Measurements from ENCODE around the gene EHMT1. TPM values are rescaled to one million over a fixed set of nuclear protein-coding genes. Genes with fewer than 3 reads are reported as not detected.

Gene EHMT1
- total and polyA plus RNA-seq, 2 of the 8 experiments (the other 6 are each of a cell fraction or from before 2014, with no cell fraction given) = 95.7 to 163 TPM

DNA sequence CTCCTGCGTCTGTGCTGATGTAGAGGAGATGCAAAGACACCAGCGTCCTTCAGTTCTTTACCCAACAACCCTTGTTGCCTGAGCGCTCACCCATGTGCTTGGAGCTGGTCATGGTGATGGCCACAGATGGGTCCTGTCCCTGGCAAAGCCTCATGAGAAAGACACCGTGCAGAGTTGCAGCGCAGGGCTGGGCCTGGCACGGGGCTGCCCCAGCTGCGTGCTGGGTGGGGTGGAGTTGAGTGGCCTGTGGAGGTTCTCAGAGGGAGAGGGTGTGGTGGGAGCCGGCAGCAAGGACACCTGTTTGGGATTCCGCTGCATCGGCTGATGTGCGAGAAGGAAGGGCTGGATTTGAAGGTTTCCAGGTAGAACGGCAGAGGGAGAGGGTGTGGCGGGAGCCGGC lies 133.6 kb downstream of the EHMT1 start:
- ChIA-PET CTCF (ENCODE audit: partially characterized antibody) (interaction anchor here (1.2 kb wide), 1 partner anchor 79 kb away, joined by 3 read pairs; no protein-coding TSS in a partner anchor), POLR2A (ENCODE audit: partially characterized antibody) (interaction anchor here (1.0 kb wide), 1 partner anchor 8 kb away, joined by 3 read pairs; no protein-coding TSS in a partner anchor)
- Histone ChIP-seq H3K9ac (replicated peaks in 1 of 4; ENCODE audit: extremely low read depth in 1 of 4, low read depth in 3 of 4, low read length in 3 of 4) (no peak overlapping the region), H2AK5ac (ENCODE audit: low read depth, low read length) (no peak overlapping the region), H3K27me3 (replicated peaks in 1 of 4; ENCODE audit: control insufficient read depth in 3 of 4, extremely low read depth in 1 of 4, insufficient read depth in 3 of 4, low read length in 3 of 4) (no peaks in the 10 kb centered on the region), H2AFZ (ENCODE audit: low read length) (no peak overlapping the region), H2BK15ac (ENCODE audit: low read length) (no peak overlapping the region), H3K4me1 (replicated peaks in 1 of 4; ENCODE audit: control insufficient read depth in 3 of 4, insufficient read depth in 4 of 4, low read length in 3 of 4) (no peaks in the 10 kb centered on the region), H3K9me3 (ENCODE audit: insufficient read depth in 2 of 2, low read depth in 1 of 2, low read length in 1 of 2) (no peaks in the 10 kb centered on the region), H3K14ac (ENCODE audit: insufficient read length) (no peak overlapping the region), H2BK120ac (replicated peaks; ENCODE audit: low read depth, low read length) (no peak overlapping the region), H4K91ac (replicated peaks; ENCODE audit: insufficient read length, low read length) (no peak overlapping the region), H4K8ac (ENCODE audit: extremely low read depth, insufficient read depth, low read length) (no peak overlapping the region), H3K79me2 (ENCODE audit: control insufficient read depth in 1 of 2, insufficient read depth in 2 of 2, low read length in 2 of 2) (peaks cover 0 to 22% of the 10 kb centered on the region in 2 experiments; a peak in 1 of 4 replicates), H2BK12ac (ENCODE audit: low read depth, low read length) (no peak overlapping the region), H3K36me3 (ENCODE audit: control insufficient read depth in 2 of 4, insufficient read depth in 4 of 4, low read length in 3 of 4) (peaks cover 6 to 26% (median 11%) of the 10 kb centered on the region in 4 experiments; a peak in 6 of 8 replicates), H3K4ac (replicated peaks; ENCODE audit: insufficient read length, low read depth, low read length) (no peak overlapping the region), H3K23ac (ENCODE audit: insufficient read length) (no peak overlapping the region), H3K4me3 (ENCODE audit: extremely low read depth in 1 of 4, insufficient read depth in 2 of 4, low read depth in 3 of 4, low read length in 4 of 4) (no peak overlapping the region), H4K20me1 (replicated peaks in 1 of 2; ENCODE audit: control insufficient read depth in 1 of 2, insufficient read depth in 2 of 2, low read length in 2 of 2) (peaks cover 2 to 3% of the 10 kb centered on the region in 2 experiments), H2BK20ac (ENCODE audit: low read length) (no peak overlapping the region), H3K79me1 (ENCODE audit: low read depth, low read length) (peaks cover 4% of the 10 kb centered on the region), H3K56ac (replicated peaks; ENCODE audit: insufficient read length, low read depth, low read length) (no peak overlapping the region), H2BK5ac (ENCODE audit: low read depth, low read length) (no peak overlapping the region), H3K18ac (ENCODE audit: extremely low read depth, low read length) (no peak overlapping the region), H3K23me2 (ENCODE audit: low read depth, low read length) (no peaks in the 10 kb centered on the region), H3K27ac (ENCODE audit: low read depth, low read length) (no peak overlapping the region), H4K5ac (ENCODE audit: insufficient read length, low read depth, low read length) (no peak overlapping the region), H3K4me2 (ENCODE audit: insufficient read depth in 1 of 2, low read depth in 2 of 2, low read length in 2 of 2) (no peak overlapping the region)
- no peak for DNase-seq (ENCODE audit: low read depth in 1 of 2, low spot score in 2 of 2)
- WGBS, 2 experiments (ENCODE audit: extremely low coverage in 1 of 2, insufficient coverage in 1 of 2, insufficient read length in 1 of 2, insufficient replicate concordance in 2 of 2, low coverage in 1 of 2, low lambda C conversion rate in 2 of 2, missing lambda C conversion rate in 1 of 2) = 87% methylated on average over 14 of the region's 14 CpGs; no CpG with 5 or more reads in 1 of the 2 experiments
- FAIRE-seq = no peak
- TF ChIP-seq YY1 (IDR thresholded peaks at IDR 0.05; ENCODE audit: low read depth, low read length) (no peak), RNF2 (IDR thresholded peaks at IDR 0.05; ENCODE audit: borderline replicate concordance, low read depth, low read length, missing control alignments, poor library complexity, severe bottlenecking) (no peak), TAF1 (IDR thresholded peaks at IDR 0.05; ENCODE audit: low read depth, low read length) (no peak), BACH1 (IDR thresholded peaks at IDR 0.05; ENCODE audit: low read length) (no peak), HDAC2 (IDR thresholded peaks at IDR 0.05; ENCODE audit: borderline replicate concordance in 1 of 2, low read depth in 2 of 2, low read length in 2 of 2) (no peak), POLR2A (IDR thresholded peaks at IDR 0.05; ENCODE audit: control extremely low read depth in 1 of 2, low read depth in 2 of 2, low read length in 2 of 2) (no peak)

Data from H1 (cell line).